GM18951 (cell line): ENCODE measurements around the gene AEN.

Source experiments
- POLR2A ChIP-seq: IDR thresholded peaks from 4 replicates; pipeline ENCODE4 v1.6.1; 2011; ENCODE audit warnings: mild to moderate bottlenecking; ENCODE audit not compliant: insufficient read length, insufficient read depth; ENCODE audit errors: extremely low read depth
- in situ Hi-C: fragments of 300-500 bp; cut with MboI; formaldehyde crosslinking; loops from one replicate; pipeline ENCODE4 v1.12.0; 2022; ENCODE audit warnings: low sequenced_read_pairs, mixed read lengths, inconsistent platforms; ENCODE audit not compliant: unreplicated experiment

AEN gene

GRCh38 chr15:88645171-88646087 lies 24.3 kb downstream of the AEN start:
- in situ Hi-C loops = no loop called here
- no peak for TF ChIP-seq POLR2A

GRCh38 chr15:88646088-88646405 lies 24.9 kb downstream of the AEN start:
- in situ Hi-C loops = no loop called here
- no peak for TF ChIP-seq POLR2A

- TF ChIP-seq POLR2A = no peak
- in situ Hi-C loops = no loop called here
These were observed 25.8 kb downstream of the AEN start for GRCh38 chr15:88646951-88647350.

- no peak for TF ChIP-seq POLR2A
- in situ Hi-C loops = no loop called here
These were observed 26.4 kb downstream of the AEN start for GRCh38 chr15:88647351-88648105.

GRCh38 chr15:88648357-88649214 lies 27.4 kb downstream of the AEN start:
- peak; percentile 3 for TF ChIP-seq POLR2A
- in situ Hi-C loops = no loop called here

GRCh38 chr15:88649286-88649733 lies 28.2 kb downstream of the AEN start:
- in situ Hi-C loops = no loop called here
- no peak for TF ChIP-seq POLR2A

GRCh38 chr15:88649753-88650551 lies 28.8 kb downstream of the AEN start:
- in situ Hi-C loops = no loop called here
- no peak for TF ChIP-seq POLR2A

- no peak for TF ChIP-seq POLR2A
- in situ Hi-C loops = no loop called here
These were observed 29.4 kb downstream of the AEN start for GRCh38 chr15:88650556-88650955.

GRCh38 chr15:88651136-88651732 lies 30.1 kb downstream of the AEN start:
- in situ Hi-C loops = no loop called here
- no peak for TF ChIP-seq POLR2A

- peak; percentile 19 for TF ChIP-seq POLR2A
- in situ Hi-C loops = no loop called here
These were observed 30.8 kb downstream of the AEN start for GRCh38 chr15:88651971-88652370.

- in situ Hi-C loops = no loop called here
- TF ChIP-seq POLR2A = no peak
These were observed 31.5 kb downstream of the AEN start for GRCh38 chr15:88652456-88653199.
